A549 (cell line): ENCODE data around the gene IGSF11. TPM values are rescaled to one million over a fixed set of nuclear protein-coding genes. Genes with fewer than 3 reads are reported as not detected.

Experiments
- ATAC-seq, 2 experiments: fragments of 200-7000 bp in 1 of 2; fragments of >200 bp in 1 of 2; cut with Nextera tagmentation in 1 of 2; cut with Tn5 transposase in 1 of 2; 3 replicates each; pipeline versions ENCODE4 v1.8.0 to v1.9.1; 2018 to 2020; ENCODE audit warnings: mild to moderate bottlenecking in 1 of 2, moderate library complexity in 1 of 2
- CTCF ChIA-PET: fragments of 300-600 bp; sonication (Branson Sonifier 250); formaldehyde crosslinking; extraction: SDS; loops from one replicate; lab custom pipeline; 2021; ENCODE audit warnings: antibody characterized with exemption, inconsistent platforms; lab: Yijun Ruan, JAX
- POLR2A ChIA-PET: fragments of 350-600 bp; formaldehyde crosslinking; extraction: SDS; loops from one replicate; lab custom pipeline; 2021; ENCODE audit warnings: antibody characterized with exemption, inconsistent platforms; lab: Yijun Ruan, JAX
- DNase-seq, 2 experiments: peaks; one replicate each; pipeline versions ENCODE4 v3.0.0 to v3.0.0-alpha.2; 2011 to 2016; ENCODE audit warnings: low read depth in 1 of 2, low spot score in 1 of 2
- FAIRE-seq: peaks from 2 replicates; lab custom pipeline; 2011; peaks lifted over from hg19 to GRCh38; lab: Jason Lieb, UNC
- H3K27ac ChIP-seq, 2 experiments: fragments of >200 bp; sonication (Bioruptor Twin); formaldehyde crosslinking; 3 replicates each; pipeline ENCODE4 v1.5.1; 2016 to 2017
- H3K4me1 ChIP-seq: fragments of >200 bp; sonication (Bioruptor Twin); formaldehyde crosslinking; 3 replicates; pipeline ENCODE4 v1.6.1; 2016
- H3K4me2 ChIP-seq: fragments of >200 bp; sonication (Bioruptor Twin); formaldehyde crosslinking; 3 replicates; pipeline ENCODE4 v1.6.1; 2016
- H3K4me3 ChIP-seq: fragments of >200 bp; sonication (Bioruptor Twin); formaldehyde crosslinking; 3 replicates; pipeline ENCODE4 v1.5.1; 2016
- H3K9me3 ChIP-seq: fragments of >200 bp; sonication (Bioruptor Twin); formaldehyde crosslinking; 3 replicates; pipeline ENCODE4 v1.6.1; 2016
- BHLHE40 ChIP-seq: IDR thresholded peaks from 2 replicates; pipeline ENCODE4 v1.6.1; 2012; ENCODE audit warnings: low read depth, low read length, inconsistent platforms
- CBX2 ChIP-seq: fragments of 200-600 bp; sonication (generic); IDR thresholded peaks from 2 replicates; pipeline ENCODE4 v1.6.1; 2016; ENCODE audit warnings: low read depth, mild to moderate bottlenecking, borderline replicate concordance
- CBX8 ChIP-seq: fragments of 200-600 bp; sonication (generic); IDR thresholded peaks from 2 replicates; pipeline ENCODE4 v1.6.1; 2016
- EP300 ChIP-seq, 2 experiments: fragments of >200 bp; sonication (Bioruptor Twin); formaldehyde crosslinking; IDR thresholded peaks; 2 replicates in 1 of 2; 3 replicates in 1 of 2; pipeline ENCODE4 v1.6.1; 2016 to 2017
- FOSB ChIP-seq: fragments of 250-450 bp; sonication (Bioruptor Pico); IDR thresholded peaks from 2 replicates; pipeline ENCODE4 v1.5.0; 2020; ENCODE audit warnings: mild to moderate bottlenecking, moderate library complexity
- FOSL2 ChIP-seq, 2 experiments: fragments of 450-650 bp in 1 of 2; fragments of >200 bp in 1 of 2; sonication (Bioruptor Twin) in 1 of 2; formaldehyde crosslinking; IDR thresholded peaks; 2 replicates each; pipeline versions ENCODE4 v1.5.0 to v1.6.1; 2016 to 2020; ENCODE audit warnings: mild to moderate bottlenecking in 1 of 2, moderate library complexity in 1 of 2
- FOXS1 ChIP-seq: fragments of 250-450 bp; sonication (Bioruptor Pico); IDR thresholded peaks from 2 replicates; pipeline ENCODE4 v1.5.0; 2020; ENCODE audit warnings: mild to moderate bottlenecking, moderate library complexity
- GATA3 ChIP-seq: IDR thresholded peaks from 2 replicates; pipeline ENCODE4 v1.6.1; 2012; ENCODE audit warnings: borderline replicate concordance
- HDAC2 ChIP-seq: fragments of 200-600 bp; sonication (generic); IDR thresholded peaks from 2 replicates; pipeline ENCODE4 v1.6.1; 2016
- HOXA7 ChIP-seq: fragments of 250-450 bp; sonication (Bioruptor Pico); IDR thresholded peaks from 2 replicates; pipeline ENCODE4 v1.5.0; 2020; ENCODE audit warnings: mild to moderate bottlenecking, moderate library complexity
- HOXB5 ChIP-seq: fragments of 250-450 bp; sonication (Bioruptor Pico); IDR thresholded peaks from 2 replicates; pipeline ENCODE4 v1.5.0; 2020; ENCODE audit warnings: mild to moderate bottlenecking, moderate library complexity
- JUN ChIP-seq, 2 experiments: fragments of >200 bp; sonication (Bioruptor Twin); formaldehyde crosslinking; IDR thresholded peaks; 2 replicates in 1 of 2; 3 replicates in 1 of 2; pipeline ENCODE4 v1.6.1; 2016 to 2017
- JUNB ChIP-seq: fragments of >200 bp; sonication (Bioruptor Twin); formaldehyde crosslinking; IDR thresholded peaks from 2 replicates; pipeline ENCODE4 v1.6.1; 2016
- KDM1A ChIP-seq: fragments of 200-600 bp; sonication (generic); IDR thresholded peaks from 2 replicates; pipeline ENCODE4 v1.6.1; 2016; ENCODE audit warnings: low read depth, mild to moderate bottlenecking
- KDM5A ChIP-seq: fragments of 200-600 bp; sonication (generic); IDR thresholded peaks from 2 replicates; pipeline ENCODE4 v1.6.1; 2016; ENCODE audit warnings: antibody characterized with exemption, mild to moderate bottlenecking
- MAFK ChIP-seq: fragments of 450-650 bp; IDR thresholded peaks from 2 replicates; pipeline ENCODE4 v1.6.1; 2014; ENCODE audit not compliant: partially characterized antibody
- MAZ ChIP-seq: fragments of 150-350 bp; IDR thresholded peaks from 2 replicates; pipeline ENCODE4 v1.6.1; 2014; ENCODE audit warnings: antibody characterized with exemption, low read depth, low read length, borderline replicate concordance
- NPAS2 ChIP-seq: fragments of 250-450 bp; sonication (Bioruptor Pico); IDR thresholded peaks from 2 replicates; pipeline ENCODE4 v1.8.0; 2022; ENCODE audit warnings: mild to moderate bottlenecking, moderate library complexity, borderline replicate concordance
- NR3C1 ChIP-seq: fragments of >200 bp; sonication (Bioruptor Twin); formaldehyde crosslinking; IDR thresholded peaks from 3 replicates; pipeline ENCODE4 v1.6.1; 2017
- PHF8 ChIP-seq: fragments of 200-600 bp; sonication (generic); IDR thresholded peaks from 2 replicates; pipeline ENCODE4 v1.6.1; 2016; ENCODE audit warnings: low read depth, mild to moderate bottlenecking, antibody characterized with exemption, moderate library complexity, borderline replicate concordance
- POLR2A ChIP-seq: IDR thresholded peaks from 2 replicates; pipeline ENCODE4 v1.6.1; 2012; ENCODE audit warnings: mild to moderate bottlenecking, low read length
- RFX5 ChIP-seq: fragments of 450-650 bp; IDR thresholded peaks from 2 replicates; pipeline ENCODE4 v1.7.1; 2014; ENCODE audit warnings: antibody characterized with exemption, mild to moderate bottlenecking, moderate library complexity
- SREBF2 ChIP-seq: fragments of 450-650 bp; IDR thresholded peaks from 2 replicates; pipeline ENCODE4 v1.6.1; 2014; ENCODE audit warnings: mild to moderate bottlenecking, moderate library complexity
- TP53 ChIP-seq: fragments of 250-450 bp; sonication (Bioruptor Pico); IDR thresholded peaks from 2 replicates; pipeline ENCODE4 v1.5.0; 2021; ENCODE audit warnings: mild to moderate bottlenecking, moderate library complexity
- ZSCAN20 ChIP-seq: fragments of 250-450 bp; sonication (Bioruptor Pico); IDR thresholded peaks from 2 replicates; pipeline ENCODE4 v1.8.0; 2022; ENCODE audit warnings: mild to moderate bottlenecking, moderate library complexity
- WGBS: methylation state at CpG from one replicate; pipeline ENCODE4 v1.1.6; 2017; ENCODE audit errors: missing lambda C conversion rate; 5-methylcytosine and 5-hydroxymethylcytosine counted together
- polyA plus RNA-seq, 4 experiments: library from polyadenylated mRNA; depleted of rRNA in 3 of 4; stranded (reverse); fragments of >200 nt; fragmentation: RNase III in 1 of 4; extraction: RNeasy Plus Mini Kit Qiagen cat#74134 plus additional on column Dnase treatment in 1 of 4; gene quantifications; 2 replicates in 3 of 4; 3 replicates in 1 of 4; pipeline ENCODE4 v1.2.3, GENCODE V29; 2011 to 2017
- TF ChIP-seq, protein P1 (sequence below): IDR thresholded peaks from 2 replicates; pipeline ENCODE4 v1.6.1; 2012; ENCODE audit warnings: low read depth, borderline replicate concordance
- TF ChIP-seq, protein P2 (sequence below): fragments of 250-450 bp; sonication (Bioruptor Pico); IDR thresholded peaks from 2 replicates; pipeline ENCODE4 v1.5.0; 2021; ENCODE audit warnings: mild to moderate bottlenecking, moderate library complexity, borderline replicate concordance
- TF ChIP-seq, protein P3 (sequence below): fragments of >200 bp; sonication (Bioruptor Twin); formaldehyde crosslinking; IDR thresholded peaks from 3 replicates; pipeline ENCODE4 v1.5.1; 2016
- TF ChIP-seq, protein P4 (sequence below): IDR thresholded peaks from 2 replicates; pipeline ENCODE4 v1.6.1; 2012
- TF ChIP-seq, protein P5 (sequence below): fragments of 450-650 bp; IDR thresholded peaks from 2 replicates; pipeline ENCODE4 v1.6.1; 2014; ENCODE audit warnings: antibody characterized with exemption

IGSF11 gene
- polyA plus RNA-seq, 2 of the 4 experiments (the other 2 are of a cell fraction) = 5.2 to 21.7 TPM

DNA sequence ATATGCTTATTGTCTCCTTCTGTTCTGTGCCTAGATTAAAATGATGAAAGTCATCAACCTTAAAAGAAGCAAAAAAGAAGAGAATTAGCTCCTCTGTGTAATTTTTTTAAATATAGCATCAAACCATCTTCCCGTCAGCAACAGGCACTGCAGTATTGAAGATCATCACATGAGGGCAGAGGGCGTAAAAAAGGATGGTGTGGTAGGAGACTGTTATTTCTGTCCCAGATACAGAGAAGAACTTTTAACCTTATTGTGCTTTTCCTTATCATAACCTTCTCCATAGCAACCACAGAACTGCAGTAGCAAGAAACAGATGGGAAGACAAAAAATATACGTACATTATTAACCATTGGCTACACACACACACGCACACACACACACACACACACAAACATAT, 88.8 kb downstream of the IGSF11 start:
- Histone ChIP-seq H3K4me2 (no peak overlapping the region), H3K4me1 (no peaks in the 10 kb centered on the region), H3K27ac (no peak overlapping the region), H3K4me3 (no peak overlapping the region), H3K9me3 (no peaks in the 10 kb centered on the region)
- FAIRE-seq (no peak), DNase-seq (no peak), ATAC-seq (no peak)
- ChIA-PET POLR2A (no interaction called here), CTCF (interaction anchor here (0.8 kb wide), 1 partner anchor 35 kb away, joined by 3 read pairs; no protein-coding TSS in a partner anchor)
- 95% methylated on average over 4 of the region's 4 CpGs for WGBS
- TF ChIP-seq NR3C1 (no peak), ZSCAN20 (no peak), BHLHE40 (no peak), MAZ (no peak), KDM1A (no peak), HOXA7 (CRISPR knock-in tag) (no peak), NPAS2 (no peak), POLR2A (no peak), JUNB (no peak), RFX5 (no peak), FOXS1 (no peak), KDM5A (no peak)
- TF ChIP-seq, protein P1, sequence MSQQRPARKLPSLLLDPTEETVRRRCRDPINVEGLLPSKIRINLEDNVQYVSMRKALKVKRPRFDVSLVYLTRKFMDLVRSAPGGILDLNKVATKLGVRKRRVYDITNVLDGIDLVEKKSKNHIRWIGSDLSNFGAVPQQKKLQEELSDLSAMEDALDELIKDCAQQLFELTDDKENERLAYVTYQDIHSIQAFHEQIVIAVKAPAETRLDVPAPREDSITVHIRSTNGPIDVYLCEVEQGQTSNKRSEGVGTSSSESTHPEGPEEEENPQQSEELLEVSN = no peak
- TF ChIP-seq, protein P2, sequence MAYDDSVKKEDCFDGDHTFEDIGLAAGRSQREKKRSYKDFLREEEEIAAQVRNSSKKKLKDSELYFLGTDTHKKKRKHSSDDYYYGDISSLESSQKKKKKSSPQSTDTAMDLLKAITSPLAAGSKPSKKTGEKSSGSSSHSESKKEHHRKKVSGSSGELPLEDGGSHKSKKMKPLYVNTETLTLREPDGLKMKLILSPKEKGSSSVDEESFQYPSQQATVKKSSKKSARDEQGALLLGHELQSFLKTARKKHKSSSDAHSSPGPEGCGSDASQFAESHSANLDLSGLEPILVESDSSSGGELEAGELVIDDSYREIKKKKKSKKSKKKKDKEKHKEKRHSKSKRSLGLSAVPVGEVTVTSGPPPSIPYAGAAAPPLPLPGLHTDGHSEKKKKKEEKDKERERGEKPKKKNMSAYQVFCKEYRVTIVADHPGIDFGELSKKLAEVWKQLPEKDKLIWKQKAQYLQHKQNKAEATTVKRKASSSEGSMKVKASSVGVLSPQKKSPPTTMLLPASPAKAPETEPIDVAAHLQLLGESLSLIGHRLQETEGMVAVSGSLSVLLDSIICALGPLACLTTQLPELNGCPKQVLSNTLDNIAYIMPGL (CRISPR knock-in tag) = no peak
- TF ChIP-seq, protein P3, sequence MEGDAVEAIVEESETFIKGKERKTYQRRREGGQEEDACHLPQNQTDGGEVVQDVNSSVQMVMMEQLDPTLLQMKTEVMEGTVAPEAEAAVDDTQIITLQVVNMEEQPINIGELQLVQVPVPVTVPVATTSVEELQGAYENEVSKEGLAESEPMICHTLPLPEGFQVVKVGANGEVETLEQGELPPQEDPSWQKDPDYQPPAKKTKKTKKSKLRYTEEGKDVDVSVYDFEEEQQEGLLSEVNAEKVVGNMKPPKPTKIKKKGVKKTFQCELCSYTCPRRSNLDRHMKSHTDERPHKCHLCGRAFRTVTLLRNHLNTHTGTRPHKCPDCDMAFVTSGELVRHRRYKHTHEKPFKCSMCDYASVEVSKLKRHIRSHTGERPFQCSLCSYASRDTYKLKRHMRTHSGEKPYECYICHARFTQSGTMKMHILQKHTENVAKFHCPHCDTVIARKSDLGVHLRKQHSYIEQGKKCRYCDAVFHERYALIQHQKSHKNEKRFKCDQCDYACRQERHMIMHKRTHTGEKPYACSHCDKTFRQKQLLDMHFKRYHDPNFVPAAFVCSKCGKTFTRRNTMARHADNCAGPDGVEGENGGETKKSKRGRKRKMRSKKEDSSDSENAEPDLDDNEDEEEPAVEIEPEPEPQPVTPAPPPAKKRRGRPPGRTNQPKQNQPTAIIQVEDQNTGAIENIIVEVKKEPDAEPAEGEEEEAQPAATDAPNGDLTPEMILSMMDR = no peak

DNA sequence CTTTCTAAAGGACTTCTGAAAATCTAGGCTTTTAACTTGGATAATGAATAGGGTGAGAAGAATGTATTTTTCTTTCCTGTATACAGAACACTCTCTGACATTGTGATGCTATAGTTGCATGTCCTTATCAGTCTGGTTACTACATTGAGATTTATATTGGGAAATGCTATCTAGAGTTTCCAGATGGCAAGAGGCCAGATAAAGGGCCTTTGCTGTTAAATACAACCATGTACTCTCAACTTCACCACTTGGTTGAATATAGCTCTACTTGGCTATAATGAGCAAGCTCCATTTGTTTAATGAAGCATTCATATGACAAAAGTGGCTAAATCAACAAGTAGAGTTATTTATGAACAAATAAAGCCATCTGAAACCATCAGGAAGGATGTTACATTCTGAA, 91.0 kb downstream of the IGSF11 start:
- FAIRE-seq = no peak
- ChIA-PET POLR2A (no interaction called here), CTCF (interaction anchor here (1.9 kb wide), 1 partner anchor 59 kb away, joined by 5 read pairs; no protein-coding TSS in a partner anchor)
- peaks cover 7% of the 10 kb centered on the region for H3K4me1 ChIP-seq
- ATAC-seq = no peak
- no peaks in the 10 kb centered on the region for H3K9me3 ChIP-seq
- no peak for TF ChIP-seq FOSL2 (IDR thresholded peaks at IDR 0.05)
- TF ChIP-seq FOSL2 (CRISPR knock-in tag; IDR thresholded peaks at IDR 0.05) = no peak
- TF ChIP-seq HOXB5 (CRISPR knock-in tag) = no peak
- no peak for TF ChIP-seq CBX2
- TF ChIP-seq CBX8 = no peak
- no peak for TF ChIP-seq HDAC2
- no peak for TF ChIP-seq BHLHE40
- TF ChIP-seq PHF8 = no peak
- TF ChIP-seq SREBF2 = no peak
- TF ChIP-seq EP300 (IDR thresholded peaks at IDR 0.05) = no peak
- TF ChIP-seq MAFK = no peak
- no peak for TF ChIP-seq JUNB
- TF ChIP-seq JUN (IDR thresholded peaks at IDR 0.05) = no peak
- no peak for TF ChIP-seq TP53 (CRISPR knock-in tag)
- TF ChIP-seq GATA3 = no peak
- TF ChIP-seq, protein P4, sequence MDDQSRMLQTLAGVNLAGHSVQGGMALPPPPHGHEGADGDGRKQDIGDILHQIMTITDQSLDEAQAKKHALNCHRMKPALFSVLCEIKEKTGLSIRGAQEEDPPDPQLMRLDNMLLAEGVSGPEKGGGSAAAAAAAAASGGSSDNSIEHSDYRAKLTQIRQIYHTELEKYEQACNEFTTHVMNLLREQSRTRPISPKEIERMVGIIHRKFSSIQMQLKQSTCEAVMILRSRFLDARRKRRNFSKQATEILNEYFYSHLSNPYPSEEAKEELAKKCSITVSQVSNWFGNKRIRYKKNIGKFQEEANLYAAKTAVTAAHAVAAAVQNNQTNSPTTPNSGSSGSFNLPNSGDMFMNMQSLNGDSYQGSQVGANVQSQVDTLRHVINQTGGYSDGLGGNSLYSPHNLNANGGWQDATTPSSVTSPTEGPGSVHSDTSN = no peak
- TF ChIP-seq FOSB = no peak
- TF ChIP-seq, protein P5, sequence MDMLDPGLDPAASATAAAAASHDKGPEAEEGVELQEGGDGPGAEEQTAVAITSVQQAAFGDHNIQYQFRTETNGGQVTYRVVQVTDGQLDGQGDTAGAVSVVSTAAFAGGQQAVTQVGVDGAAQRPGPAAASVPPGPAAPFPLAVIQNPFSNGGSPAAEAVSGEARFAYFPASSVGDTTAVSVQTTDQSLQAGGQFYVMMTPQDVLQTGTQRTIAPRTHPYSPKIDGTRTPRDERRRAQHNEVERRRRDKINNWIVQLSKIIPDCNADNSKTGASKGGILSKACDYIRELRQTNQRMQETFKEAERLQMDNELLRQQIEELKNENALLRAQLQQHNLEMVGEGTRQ = no peak
- TF ChIP-seq POLR2A = no peak
- no peak overlapping the region for H3K4me2 ChIP-seq
- no peak overlapping the region for H3K4me3 ChIP-seq
- H3K27ac ChIP-seq = no peak overlapping the region
- no peak for DNase-seq
